Colonic mucosa (tissue), 4 donors: ENCODE data around the gene ITK. TPM values are rescaled to one million over a fixed set of nuclear protein-coding genes. Genes with fewer than 3 reads are reported as not detected.

Experiments used
- DNase-seq: peaks from one replicate; pipeline ENCODE4 v3.0.0-alpha.2; 2020
- H3K27ac ChIP-seq: fragments of 200-600 bp; one replicate; pipeline ENCODE4 v1.8.0; 2021
- H3K27me3 ChIP-seq: fragments of 200-600 bp; one replicate; pipeline ENCODE4 v1.8.0; 2021
- H3K36me3 ChIP-seq: fragments of 200-600 bp; one replicate; pipeline ENCODE4 v1.8.0; 2021
- H3K4me1 ChIP-seq: fragments of 200-600 bp; one replicate; pipeline ENCODE4 v1.8.0; 2021; ENCODE audit warnings: mild to moderate bottlenecking
- H3K4me3 ChIP-seq: fragments of 200-600 bp; one replicate; pipeline ENCODE4 v1.8.0; 2021
- H3K9ac ChIP-seq, 2 donors: one replicate each; pipeline ENCODE4 v1.7.0; 2013; ENCODE audit warnings: control low read depth in 2 of 2, low read depth in 2 of 2, low read length in 2 of 2
- H3K9me3 ChIP-seq: fragments of 200-600 bp; one replicate; pipeline ENCODE4 v1.8.0; 2021
- intact Hi-C: fragments of 100-400 bp; cut with DNase I; formaldehyde crosslinking; loops from one replicate; pipeline ENCODE4 v1.14.1; 2022
- total RNA-seq, 2 donors: library from RNA; stranded (reverse); fragmentation: NEBNext Ultra II Directional in 1 of 2; extraction: Animal tissue kit (Norgen Biotek cat#: 25700) in 1 of 2; gene quantifications; one replicate each; pipeline ENCODE4 v1.2.1, GENCODE V29; 2021
- TF ChIP-seq, protein P1 (sequence below): fragments of 200-600 bp; IDR thresholded peaks from one replicate; pipeline ENCODE4 v1.8.0; 2022; ENCODE audit warnings: antibody characterized with exemption, mild to moderate bottlenecking
- donor health status: healthy.
- donor health status: DM: no; HTN: no; CAD: no.
- donor health status: DM: no; HTN: no; CAD: no.

ITK gene
- total RNA-seq, 2 donors from 2014 or later: 1.4 to 2.5 TPM

DNA sequence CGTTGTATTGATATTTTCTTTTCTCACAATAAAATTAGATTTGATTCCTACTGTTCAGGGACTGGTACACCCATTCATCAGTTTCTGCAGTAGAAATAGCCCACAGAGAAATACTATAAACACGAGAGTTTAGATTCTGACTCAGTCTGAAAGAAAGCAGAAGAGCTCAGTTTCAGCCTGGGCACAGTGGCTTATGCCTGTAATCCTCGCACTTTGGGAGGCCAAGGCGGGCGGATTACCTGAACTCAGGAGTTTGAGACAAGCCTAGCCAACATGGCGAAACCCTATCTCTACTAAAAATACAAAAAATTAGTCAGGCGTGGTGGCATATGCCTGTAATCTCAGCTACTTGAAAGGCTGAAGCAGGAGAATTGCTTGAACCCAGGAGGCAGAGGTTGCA lies 8.6 kb downstream of the ITK start:
- no peaks in the 10 kb centered on the region for H3K36me3 ChIP-seq
- no peaks in the 10 kb centered on the region for H3K4me1 ChIP-seq
- no peaks in the 10 kb centered on the region for H3K9me3 ChIP-seq
- TF ChIP-seq, protein P1, sequence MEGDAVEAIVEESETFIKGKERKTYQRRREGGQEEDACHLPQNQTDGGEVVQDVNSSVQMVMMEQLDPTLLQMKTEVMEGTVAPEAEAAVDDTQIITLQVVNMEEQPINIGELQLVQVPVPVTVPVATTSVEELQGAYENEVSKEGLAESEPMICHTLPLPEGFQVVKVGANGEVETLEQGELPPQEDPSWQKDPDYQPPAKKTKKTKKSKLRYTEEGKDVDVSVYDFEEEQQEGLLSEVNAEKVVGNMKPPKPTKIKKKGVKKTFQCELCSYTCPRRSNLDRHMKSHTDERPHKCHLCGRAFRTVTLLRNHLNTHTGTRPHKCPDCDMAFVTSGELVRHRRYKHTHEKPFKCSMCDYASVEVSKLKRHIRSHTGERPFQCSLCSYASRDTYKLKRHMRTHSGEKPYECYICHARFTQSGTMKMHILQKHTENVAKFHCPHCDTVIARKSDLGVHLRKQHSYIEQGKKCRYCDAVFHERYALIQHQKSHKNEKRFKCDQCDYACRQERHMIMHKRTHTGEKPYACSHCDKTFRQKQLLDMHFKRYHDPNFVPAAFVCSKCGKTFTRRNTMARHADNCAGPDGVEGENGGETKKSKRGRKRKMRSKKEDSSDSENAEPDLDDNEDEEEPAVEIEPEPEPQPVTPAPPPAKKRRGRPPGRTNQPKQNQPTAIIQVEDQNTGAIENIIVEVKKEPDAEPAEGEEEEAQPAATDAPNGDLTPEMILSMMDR: no peak
- H3K27me3 ChIP-seq: no peaks in the 10 kb centered on the region
- no peak for DNase-seq
- H3K4me3 ChIP-seq: no peak overlapping the region
- intact Hi-C loops: no loop called here
- no peak overlapping the region for H3K27ac ChIP-seq
- no peak overlapping the region for H3K9ac ChIP-seq

DNA sequence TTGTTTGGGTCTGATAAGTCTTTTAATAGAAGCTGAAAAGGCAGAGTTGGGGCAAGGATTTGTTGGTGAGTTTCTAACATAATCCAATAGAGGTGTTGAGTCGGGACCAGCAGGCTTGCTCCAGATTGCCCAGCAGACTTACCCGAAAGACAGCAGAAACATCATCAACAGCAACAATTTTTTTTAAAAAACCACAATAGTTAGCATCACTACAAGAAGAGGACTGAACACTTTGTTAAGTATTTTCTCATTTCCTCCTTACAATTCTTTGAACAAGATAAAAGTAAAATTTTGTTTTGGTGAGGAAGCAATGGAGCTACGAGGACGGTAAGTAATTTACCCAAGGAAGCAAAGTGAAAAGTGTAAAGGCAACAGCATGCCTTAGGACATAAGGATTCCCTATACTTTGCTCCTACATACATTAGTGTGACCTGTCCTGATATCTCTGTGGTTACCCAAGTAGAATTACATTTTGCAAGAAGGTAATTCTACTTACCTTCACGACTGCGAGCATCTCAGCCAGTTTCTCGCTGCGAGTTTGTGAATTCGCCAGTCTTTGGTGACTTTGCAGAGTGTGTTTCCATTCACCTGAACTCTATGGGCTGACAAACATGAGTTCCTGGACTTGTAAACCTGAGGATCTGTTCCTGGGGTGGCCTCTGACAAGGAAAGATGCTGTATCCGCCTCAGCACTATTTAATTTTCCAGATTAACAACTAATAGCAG lies 13.2 kb downstream of the ITK start:
- Histone ChIP-seq H3K27ac (no peak overlapping the region), H3K4me1 (no peaks in the 10 kb centered on the region), H3K4me3 (no peak overlapping the region), H3K27me3 (no peaks in the 10 kb centered on the region), H3K9me3 (no peaks in the 10 kb centered on the region), H3K9ac (no peak overlapping the region), H3K36me3 (no peaks in the 10 kb centered on the region)
- intact Hi-C loops: no loop called here
- no peak for DNase-seq
- TF ChIP-seq, protein P1: no peak

DNA sequence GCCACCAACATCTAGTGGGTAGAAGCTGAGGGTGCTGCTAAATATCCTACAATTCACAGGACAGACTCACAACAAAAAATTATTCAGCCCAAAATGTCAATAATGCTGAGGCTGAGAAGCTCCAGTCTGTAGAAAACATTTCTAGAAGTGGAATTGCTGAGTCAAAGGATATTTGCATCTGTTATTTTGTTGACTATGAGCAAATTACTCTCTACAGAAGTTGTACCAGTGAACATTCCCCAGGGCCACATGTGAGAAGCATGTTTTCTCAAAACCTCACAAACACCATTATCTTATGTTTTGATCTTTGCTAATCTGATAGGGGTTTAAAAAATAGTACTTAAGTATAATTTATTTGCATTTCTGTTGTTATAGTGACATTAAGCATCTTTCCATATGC lies 15.4 kb downstream of the ITK start:
- H3K9me3 ChIP-seq: no peaks in the 10 kb centered on the region
- no peak overlapping the region for H3K4me3 ChIP-seq
- no peak for DNase-seq
- no peak overlapping the region for H3K9ac ChIP-seq
- TF ChIP-seq, protein P1: no peak
- intact Hi-C loops: no loop called here
- H3K4me1 ChIP-seq: no peaks in the 10 kb centered on the region
- H3K27me3 ChIP-seq: no peaks in the 10 kb centered on the region
- no peaks in the 10 kb centered on the region for H3K36me3 ChIP-seq
- H3K27ac ChIP-seq: no peak overlapping the region

DNA sequence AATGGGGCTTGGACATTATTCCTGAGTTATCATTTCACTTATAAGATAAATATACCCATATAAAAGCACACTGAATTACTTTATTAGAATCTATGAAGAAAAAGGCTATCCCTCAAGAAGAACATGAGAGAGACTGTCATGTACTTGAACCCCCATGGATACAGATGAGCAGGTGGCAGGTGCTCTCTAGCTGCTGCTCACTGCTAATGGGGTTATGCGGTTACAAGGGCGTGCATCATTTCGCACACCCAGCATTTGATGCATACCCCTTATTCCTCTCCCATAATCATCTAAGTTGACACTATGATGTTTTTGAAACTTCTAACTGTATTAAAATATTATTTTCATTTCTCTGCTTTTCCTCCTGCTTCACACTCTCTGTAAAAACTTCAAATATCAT lies 16.4 kb downstream of the ITK start:
- intact Hi-C loops: no loop called here

DNA sequence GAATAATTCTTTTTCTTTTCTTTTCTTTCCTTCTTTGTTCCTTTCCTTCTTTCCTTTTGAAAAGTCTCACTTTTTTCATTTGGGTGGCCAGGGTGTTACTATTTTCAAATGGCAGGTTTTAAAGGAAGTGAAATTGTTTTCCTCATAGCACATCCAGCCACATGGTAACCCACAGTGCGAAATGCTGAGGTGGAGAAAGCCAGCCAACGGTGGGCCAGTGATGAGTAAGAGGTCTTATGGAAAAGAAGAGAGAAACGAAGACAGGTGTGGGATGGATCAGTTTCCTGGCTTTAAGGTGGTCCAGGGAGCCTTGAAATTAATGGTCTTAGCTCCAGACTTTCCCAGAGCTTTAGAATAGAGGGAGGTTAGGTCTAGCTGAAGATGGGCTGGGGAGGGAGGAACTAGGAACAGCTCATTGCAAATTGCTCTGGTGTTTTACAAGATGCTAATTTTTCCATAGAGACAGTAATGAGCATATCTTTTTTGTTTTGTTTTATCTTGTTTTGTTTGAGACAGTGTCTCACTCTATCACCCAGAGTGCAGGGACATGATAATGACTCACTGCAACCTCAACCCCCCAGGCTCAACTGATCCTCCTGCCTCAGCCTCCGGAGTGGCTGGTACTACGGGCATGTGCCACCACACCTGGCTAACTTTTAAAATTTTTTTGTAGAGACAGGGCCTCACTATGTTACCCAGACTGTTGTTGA lies 17.8 kb downstream of the ITK start:
- Histone ChIP-seq H3K4me3 (no peak overlapping the region), H3K27me3 (no peaks in the 10 kb centered on the region), H3K9ac (no peak overlapping the region), H3K9me3 (no peaks in the 10 kb centered on the region), H3K36me3 (no peaks in the 10 kb centered on the region), H3K4me1 (no peaks in the 10 kb centered on the region), H3K27ac (no peak overlapping the region)
- intact Hi-C loops: no loop called here
- TF ChIP-seq, protein P1: no peak
- DNase-seq: no peak

More for the DNA sequence above, 16.4 kb downstream of the ITK start:
- Histone ChIP-seq H3K4me3 (no peak overlapping the region), H3K27ac (no peak overlapping the region), H3K4me1 (no peaks in the 10 kb centered on the region), H3K9ac (no peak overlapping the region), H3K27me3 (no peaks in the 10 kb centered on the region), H3K9me3 (no peaks in the 10 kb centered on the region), H3K36me3 (no peaks in the 10 kb centered on the region)
- TF ChIP-seq, protein P1: no peak
- no peak for DNase-seq
